A549 treated with AZD2906 at 1 μM for 4 hours (cell line): Measurements from ENCODE around the gene LGALS3. TPM values are rescaled to one million over a fixed set of nuclear protein-coding genes. Genes with fewer than 3 reads are reported as not detected.

ENCODE experiments used
- total RNA-seq: library from RNA; stranded (reverse); fragments of 200-300 nt; extraction: Qiagen RNA extraction; gene quantifications from 5 replicates; pipeline ENCODE4 v1.2.3, GENCODE V29; 2022

LGALS3 gene
- total RNA-seq: 159 to 187 TPM (median 173 TPM) in 5 replicates

GRCh38 chr14:55129086-55129427 lies at the start of gene LGALS3:
LGALS3 (plus strand) TSS chr14:55129252; CDS start chr14:55137374, 8,122 bp downstream.

GRCh38 chr14:55191203-55192053 lies 62.4 kb downstream of the LGALS3 start, which contains the start of gene DLGAP5:
DLGAP5 (minus strand) TSS chr14:55191585; CDS start chr14:55189179, 2,406 bp downstream.

Other genes starting within 250 kb of the LGALS3 start
- gene GCH1, start 226.4 kb upstream of the LGALS3 start, total RNA-seq: 3.5 to 4.0 TPM (median 3.8 TPM) in 5 replicates
- 8.3 to 11.8 TPM (median 10.1 TPM) in 5 replicates for gene WDHD1, start 102.2 kb upstream of the LGALS3 start, total RNA-seq
- gene SOCS4, start 102.0 kb upstream of the LGALS3 start, total RNA-seq: 7.4 to 11.2 TPM (median 9.0 TPM) in 5 replicates
- gene MAPK1IP1L, start 77.6 kb upstream of the LGALS3 start, total RNA-seq: 99.6 to 116 TPM (median 108 TPM) in 5 replicates
- gene DLGAP5, start 62.3 kb downstream of the LGALS3 start, total RNA-seq: 23.4 to 38.3 TPM (median 27.1 TPM) in 5 replicates
- gene FBXO34, start 142.2 kb downstream of the LGALS3 start, total RNA-seq: 12.0 to 17.9 TPM (median 14.7 TPM) in 5 replicates